SH-SY5Y (cell line): Measurements from ENCODE around the gene PPP6R1.

Experiments
- GATA2 ChIP-seq: IDR thresholded peaks from 2 replicates; pipeline ENCODE4 v1.6.1; 2011; ENCODE audit warnings: mild to moderate bottlenecking, low read depth, low read length
- GATA3 ChIP-seq: IDR thresholded peaks from 2 replicates; pipeline ENCODE4 v1.6.1; 2011; ENCODE audit warnings: low read depth, mild to moderate bottlenecking, low read length, moderate library complexity

DNA sequence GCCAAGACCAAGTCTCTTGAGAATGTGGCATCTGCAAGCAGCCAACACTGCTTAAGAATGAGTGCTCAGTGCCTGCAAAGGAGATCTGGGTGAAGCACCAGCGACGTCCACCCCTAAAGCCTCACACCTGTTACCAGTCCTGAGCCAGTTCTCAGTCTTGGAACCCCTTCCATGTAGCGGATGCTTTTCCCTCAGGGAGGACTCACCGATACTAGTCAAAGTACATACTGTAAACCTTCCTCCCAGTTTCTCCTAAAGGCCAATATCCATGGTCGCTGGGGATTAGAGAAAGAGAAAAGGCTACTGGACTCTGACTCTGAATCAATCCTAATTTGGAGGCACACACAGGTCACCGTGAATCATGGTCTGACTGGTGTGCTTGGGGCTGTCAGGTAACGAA, 45.3 kb downstream of the PPP6R1 start:
- no peak for TF ChIP-seq GATA2
- TF ChIP-seq GATA3 = no peak
